ENCODE data around the gene GRIK4. TPM values are rescaled to one million over a fixed set of nuclear protein-coding genes. Genes with fewer than 3 reads are reported as not detected.
"Not testable (repeated sequence)": the region's sequence is repeated elsewhere in the genome, so short reads cannot be mapped to it uniquely, and the experiment has no call there.

Gene GRIK4
- total RNA-seq, 2 donors from 2014 or later = not detected

DNA sequence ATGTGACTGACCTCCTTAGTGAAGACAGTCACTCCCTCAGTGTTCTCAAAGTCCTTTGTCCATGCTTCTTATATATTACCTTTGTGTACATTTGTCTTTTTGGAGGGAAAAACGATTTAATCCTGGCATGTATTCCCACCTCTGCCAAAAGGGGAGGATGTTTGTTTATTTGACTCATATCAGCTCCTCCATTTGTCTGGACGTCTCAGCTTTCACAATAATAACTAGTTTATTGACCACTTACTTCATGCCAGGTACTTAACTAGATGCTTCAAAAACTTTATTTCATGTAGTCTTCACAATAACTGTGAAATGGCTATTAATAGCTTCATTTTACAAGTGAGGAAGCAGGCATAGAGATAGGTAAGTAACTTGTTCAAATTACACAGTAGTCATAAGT lies 517.6 kb downstream of the GRIK4 start:
- Mint-ChIP-seq H3K9me3 (no peaks in the 10 kb centered on the region), H3K27ac (no peak overlapping the region), H3K36me3 (no peaks in the 10 kb centered on the region)
- DNase-seq (ENCODE audit: low spot score in 2 of 2) = no peak
- ATAC-seq = no peak

DNA sequence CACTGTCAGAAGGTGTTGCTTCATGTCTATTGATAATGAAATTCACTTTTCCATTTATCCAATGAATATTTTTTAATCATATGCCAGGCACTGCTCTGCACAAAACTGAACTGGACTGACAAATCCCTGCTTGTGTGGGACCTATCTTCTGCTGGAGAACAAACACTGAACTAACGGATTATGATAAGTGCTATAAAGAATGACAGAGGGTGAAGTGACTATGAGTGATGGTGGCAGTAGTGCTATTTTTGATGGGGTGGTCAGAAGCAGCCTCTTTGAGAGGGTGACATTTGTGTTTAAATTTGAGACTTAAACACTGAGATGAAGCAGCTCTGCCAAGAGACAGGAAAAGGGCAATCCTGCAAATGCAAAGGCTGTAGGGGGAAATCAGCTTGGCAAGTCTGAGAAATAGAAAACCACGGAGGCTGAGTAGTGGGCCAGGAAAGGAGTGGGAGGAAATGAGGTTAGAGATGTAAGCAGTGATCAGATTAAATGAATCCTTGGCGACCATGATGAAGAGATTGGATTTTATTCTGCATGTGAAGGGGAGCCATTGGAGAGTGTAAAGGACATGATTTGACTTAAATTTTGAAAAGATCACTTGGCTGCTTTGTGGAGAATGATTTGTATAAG lies 518.4 kb downstream of the GRIK4 start:
- Mint-ChIP-seq H3K36me3 (no peaks in the 10 kb centered on the region), H3K27ac (no peak overlapping the region), H3K9me3 (no peaks in the 10 kb centered on the region)
- no peak for DNase-seq (ENCODE audit: low spot score in 2 of 2)
- no peak for ATAC-seq

DNA sequence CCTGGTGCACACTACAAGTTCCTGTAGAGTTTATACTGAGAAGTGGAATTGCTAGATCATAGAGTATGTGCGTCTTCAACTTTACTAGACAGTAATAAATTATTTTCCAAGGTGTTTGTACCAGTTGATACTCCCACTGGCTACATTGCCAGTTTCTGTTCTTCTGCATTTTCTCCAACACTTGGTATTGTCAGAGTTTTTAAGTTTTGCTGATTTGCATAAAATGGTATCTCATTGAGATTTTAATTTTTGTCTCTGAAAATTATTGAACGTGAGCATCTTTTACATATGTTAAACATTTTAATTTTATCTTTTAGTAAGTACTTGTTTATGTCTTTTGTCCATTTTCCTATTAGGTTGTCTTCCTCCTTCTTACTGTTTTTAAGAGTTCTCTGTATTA lies 519.6 kb downstream of the GRIK4 start:
- no peak for DNase-seq (ENCODE audit: low spot score in 2 of 2)
- H3K9me3 Mint-ChIP-seq = no peaks in the 10 kb centered on the region
- no peak overlapping the region for H3K27ac Mint-ChIP-seq
- H3K36me3 Mint-ChIP-seq = no peaks in the 10 kb centered on the region
- no peak for ATAC-seq

DNA sequence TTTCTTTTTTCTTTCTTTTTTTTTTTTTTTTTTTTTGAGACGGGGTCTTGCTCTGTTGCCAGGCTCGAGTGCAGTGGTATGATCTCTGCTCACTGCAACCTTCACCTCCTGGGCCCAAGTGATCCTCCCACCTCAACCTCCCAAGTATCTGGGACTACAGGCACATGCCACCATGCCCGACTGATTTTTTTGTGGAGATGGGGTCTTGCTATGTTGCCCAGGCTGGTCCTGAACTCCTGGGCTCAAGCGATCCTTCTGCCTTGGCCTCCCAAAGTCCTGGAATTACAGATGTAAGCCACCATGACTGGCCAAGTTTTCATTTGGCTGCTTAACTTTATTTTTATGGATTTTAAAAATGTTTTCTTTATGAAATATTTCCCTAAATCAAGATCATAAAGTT lies 520.1 kb downstream of the GRIK4 start:
- DNase-seq (ENCODE audit: low spot score in 2 of 2); ATAC-seq; H3K27ac Mint-ChIP-seq; H3K9me3 Mint-ChIP-seq; H3K36me3 Mint-ChIP-seq: not testable (repeated sequence)

DNA sequence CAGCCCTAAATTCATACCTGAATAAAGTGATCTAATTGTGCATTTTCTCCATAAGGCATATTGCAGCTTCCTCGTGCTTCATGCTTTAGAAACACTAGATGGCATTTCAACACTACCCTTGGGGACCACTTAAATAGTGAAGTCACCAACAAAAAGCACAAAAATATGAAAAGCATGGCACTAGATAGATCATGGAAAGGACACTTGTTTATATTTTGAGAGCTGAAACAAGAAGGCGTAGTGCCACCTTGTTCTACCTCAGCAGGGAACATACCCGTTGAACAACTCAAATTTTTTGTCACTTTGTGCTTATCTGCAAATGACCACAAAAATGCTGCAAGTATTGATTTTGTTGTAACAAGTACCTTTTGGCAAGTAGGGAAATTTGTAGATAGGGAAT lies 521.0 kb downstream of the GRIK4 start:
- ATAC-seq = no peak
- Mint-ChIP-seq H3K36me3 (no peaks in the 10 kb centered on the region), H3K9me3 (no peaks in the 10 kb centered on the region), H3K27ac (no peak overlapping the region)
- DNase-seq (ENCODE audit: low spot score in 2 of 2) = no peak

DNA sequence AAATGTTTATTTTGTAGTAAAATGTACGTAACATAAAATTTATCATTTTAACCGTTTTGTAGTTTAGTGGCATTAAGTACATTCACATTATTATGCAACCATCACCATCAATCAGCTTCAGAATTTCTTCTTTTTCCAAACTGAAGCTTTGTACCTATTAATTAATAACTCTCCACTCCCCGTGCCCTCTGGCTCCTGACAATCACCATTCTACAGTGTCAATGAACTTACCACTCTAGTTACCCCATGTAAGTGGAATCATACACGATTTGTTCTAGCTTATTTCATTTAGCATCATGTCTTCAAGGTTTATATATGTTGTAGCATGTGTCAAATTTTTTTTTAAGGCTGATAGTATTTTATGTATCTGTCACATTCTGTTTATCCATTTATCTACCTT lies 522.1 kb downstream of the GRIK4 start:
- DNase-seq (ENCODE audit: low spot score in 2 of 2) = no peak
- Mint-ChIP-seq H3K27ac (no peak overlapping the region), H3K36me3 (no peaks in the 10 kb centered on the region), H3K9me3 (no peaks in the 10 kb centered on the region)
- no peak for ATAC-seq

DNA sequence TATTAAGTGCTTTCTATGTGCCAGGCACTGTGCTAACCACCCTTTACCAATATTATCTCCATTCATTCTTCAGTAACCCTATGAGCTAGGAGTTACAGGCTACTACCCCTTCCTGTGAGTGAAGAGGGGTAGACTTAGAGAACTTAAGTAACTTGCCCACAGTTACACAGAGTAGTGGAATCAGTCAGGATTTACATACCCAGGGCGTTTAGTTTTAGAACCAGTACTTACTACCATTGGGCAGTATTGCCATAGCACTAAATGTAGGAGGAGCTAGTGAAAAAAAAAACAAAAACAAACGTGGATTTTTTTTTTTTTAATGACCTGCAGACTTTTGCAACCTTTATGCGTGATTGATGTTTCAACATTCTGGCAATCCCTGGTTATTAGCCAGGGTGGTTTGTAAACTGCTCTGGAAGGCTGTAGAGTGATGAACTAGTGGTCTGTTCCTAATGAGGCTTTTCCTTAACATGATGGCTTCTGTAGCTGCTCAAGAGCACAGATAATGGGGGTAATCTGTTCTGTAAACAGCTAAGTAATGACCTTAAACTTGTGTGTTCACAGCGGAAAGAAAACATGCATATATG lies 523.7 kb downstream of the GRIK4 start:
- ATAC-seq (peak in 1 of 2 donors; percentile 50), DNase-seq (ENCODE audit: low spot score in 2 of 2) (no peak)
- Mint-ChIP-seq H3K9me3 (no peaks in the 10 kb centered on the region), H3K27ac (no peak overlapping the region), H3K36me3 (no peaks in the 10 kb centered on the region)

DNA sequence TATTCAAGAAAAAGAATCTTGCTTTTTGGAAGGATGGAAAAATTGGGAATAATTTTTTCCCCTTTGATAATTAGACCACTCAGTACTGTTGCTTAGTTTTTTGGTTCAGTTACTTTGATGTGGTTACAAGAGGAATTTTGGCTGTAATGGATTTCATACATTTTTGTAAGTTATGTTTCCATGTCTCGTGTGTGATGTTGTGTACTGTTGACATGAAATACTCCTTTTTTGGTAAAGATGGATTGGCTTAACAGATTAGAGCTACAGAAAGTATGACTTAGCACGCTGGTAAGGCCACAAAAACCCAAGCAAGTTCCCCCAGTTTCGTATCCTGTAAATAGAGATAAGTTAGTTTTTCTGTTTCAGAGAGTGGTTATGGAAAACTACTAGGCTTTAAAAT lies 524.2 kb downstream of the GRIK4 start:
- Mint-ChIP-seq H3K27ac (no peak overlapping the region), H3K9me3 (no peaks in the 10 kb centered on the region), H3K36me3 (no peaks in the 10 kb centered on the region)
- ATAC-seq (peak; percentile 41 to 75), DNase-seq (ENCODE audit: low spot score in 2 of 2) (no peak)

DNA sequence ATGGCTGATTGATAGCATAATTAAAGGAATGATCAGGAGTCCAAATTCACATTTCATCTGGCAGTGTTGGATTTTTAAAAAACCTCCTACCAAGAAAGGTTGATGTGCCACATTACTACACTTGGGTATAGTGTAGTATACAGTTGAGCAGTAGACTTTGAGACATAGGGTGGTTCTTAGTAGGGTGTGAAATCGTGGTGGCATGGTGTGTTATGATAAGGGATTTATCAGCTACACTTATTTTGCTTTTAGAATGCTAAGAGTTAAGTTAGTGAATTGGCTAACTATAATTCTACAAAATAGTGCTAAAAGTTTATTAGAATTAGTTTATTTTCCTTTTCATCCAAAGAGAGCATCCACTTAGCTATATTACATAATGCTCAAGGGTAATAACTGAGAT lies 525.5 kb downstream of the GRIK4 start:
- peak in 1 of 2 donors; percentile 35 for ATAC-seq
- Mint-ChIP-seq H3K36me3 (no peaks in the 10 kb centered on the region), H3K27ac (no peak overlapping the region), H3K9me3 (no peaks in the 10 kb centered on the region)
- no peak for DNase-seq (ENCODE audit: low spot score in 2 of 2)

Other genes with a start within 250 kb of the GRIK4 start
- gene TLCD5, start 186.4 kb upstream of the GRIK4 start, total RNA-seq = 1 to 10 TPM in 1 of 2 donors, not detected in 1; 1.2 TPM
- 10 to 100 TPM; 11.2 to 14.2 TPM for gene ARHGEF12, start 175.3 kb upstream of the GRIK4 start, total RNA-seq